Liver (tissue), 3 donors: Measurements from ENCODE around the gene CADPS.

ENCODE experiments used
- FOXA2 ChIP-seq: IDR thresholded peaks from 2 replicates; pipeline ENCODE4 v1.6.1; 2016; ENCODE audit warnings: antibody characterized with exemption
- JUND ChIP-seq, 2 donors: IDR thresholded peaks; 2 replicates each; pipeline ENCODE4 v1.6.1; 2016; ENCODE audit warnings: antibody characterized with exemption in 2 of 2
- NR2F2 ChIP-seq: IDR thresholded peaks from 2 replicates; pipeline ENCODE4 v1.6.1; 2016; ENCODE audit warnings: antibody characterized with exemption
- RAD21 ChIP-seq, 2 donors: IDR thresholded peaks; 2 replicates each; pipeline ENCODE4 v1.6.1; 2016; ENCODE audit warnings: antibody characterized with exemption in 2 of 2, mild to moderate bottlenecking in 2 of 2
- SP1 ChIP-seq: IDR thresholded peaks from 2 replicates; pipeline ENCODE4 v1.6.1; 2018; ENCODE audit warnings: antibody characterized with exemption, mild to moderate bottlenecking
- TAF1 ChIP-seq: conservative IDR thresholded peaks from 2 replicates; pipeline ENCODE4 v1.6.1; 2016; ENCODE audit warnings: antibody characterized with exemption, mild to moderate bottlenecking
- TF ChIP-seq, protein P1 (sequence below): IDR thresholded peaks from 2 replicates; pipeline ENCODE4 v1.6.1; 2016; ENCODE audit warnings: antibody characterized with exemption, mild to moderate bottlenecking
- TF ChIP-seq, protein P2 (sequence below): fragments of 150-350 bp; IDR thresholded peaks from 2 replicates; pipeline ENCODE4 v1.5.1; 2017; ENCODE audit warnings: improper control_type of control experiment, low read depth, low read length; ENCODE audit not compliant: missing input control
- TF ChIP-seq, protein P3 (sequence below): IDR thresholded peaks from 2 replicates; pipeline ENCODE4 v1.6.1; 2016; ENCODE audit warnings: antibody characterized with exemption
- TF ChIP-seq, protein P4 (sequence below): IDR thresholded peaks from 2 replicates; pipeline ENCODE4 v1.6.1; 2016; ENCODE audit warnings: antibody characterized with exemption
- donor health status: healthy.
- donor health status: healthy.

DNA sequence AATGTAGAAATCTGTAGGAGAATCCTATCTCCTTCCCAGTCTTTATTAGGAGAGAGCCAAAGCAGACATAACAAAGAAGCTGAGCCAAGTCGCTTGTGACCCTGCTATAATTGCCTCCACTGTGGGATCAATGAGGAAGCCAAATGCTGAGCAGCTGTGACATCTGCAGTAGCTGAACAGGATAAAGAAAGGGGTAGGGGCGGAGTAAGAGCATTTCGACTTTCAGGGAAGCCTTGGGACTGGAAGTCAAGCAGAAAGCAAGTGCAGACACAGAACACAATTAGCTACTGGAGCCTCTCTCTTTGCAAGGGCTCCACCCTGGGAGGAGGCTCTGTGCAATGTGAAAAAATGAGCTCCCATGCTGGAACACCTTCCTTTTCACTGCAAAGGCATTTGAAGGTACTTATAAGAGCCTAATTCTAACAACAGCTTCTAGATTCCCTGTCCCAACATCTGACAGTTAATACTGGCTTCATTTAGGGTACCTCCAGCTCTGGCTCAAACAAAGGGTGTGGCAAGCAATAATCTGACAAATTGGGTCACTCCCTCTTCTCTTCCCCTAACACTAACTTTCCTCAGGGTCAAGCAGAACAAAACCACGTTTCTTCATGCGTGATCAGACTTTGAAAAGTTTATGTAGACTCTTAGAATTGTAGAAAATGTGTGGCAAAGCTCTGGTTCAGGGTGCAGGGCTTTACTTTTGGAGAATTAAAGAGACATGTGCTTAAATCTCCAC lies 166.4 kb downstream of the CADPS start:
- TF ChIP-seq, protein P1, sequence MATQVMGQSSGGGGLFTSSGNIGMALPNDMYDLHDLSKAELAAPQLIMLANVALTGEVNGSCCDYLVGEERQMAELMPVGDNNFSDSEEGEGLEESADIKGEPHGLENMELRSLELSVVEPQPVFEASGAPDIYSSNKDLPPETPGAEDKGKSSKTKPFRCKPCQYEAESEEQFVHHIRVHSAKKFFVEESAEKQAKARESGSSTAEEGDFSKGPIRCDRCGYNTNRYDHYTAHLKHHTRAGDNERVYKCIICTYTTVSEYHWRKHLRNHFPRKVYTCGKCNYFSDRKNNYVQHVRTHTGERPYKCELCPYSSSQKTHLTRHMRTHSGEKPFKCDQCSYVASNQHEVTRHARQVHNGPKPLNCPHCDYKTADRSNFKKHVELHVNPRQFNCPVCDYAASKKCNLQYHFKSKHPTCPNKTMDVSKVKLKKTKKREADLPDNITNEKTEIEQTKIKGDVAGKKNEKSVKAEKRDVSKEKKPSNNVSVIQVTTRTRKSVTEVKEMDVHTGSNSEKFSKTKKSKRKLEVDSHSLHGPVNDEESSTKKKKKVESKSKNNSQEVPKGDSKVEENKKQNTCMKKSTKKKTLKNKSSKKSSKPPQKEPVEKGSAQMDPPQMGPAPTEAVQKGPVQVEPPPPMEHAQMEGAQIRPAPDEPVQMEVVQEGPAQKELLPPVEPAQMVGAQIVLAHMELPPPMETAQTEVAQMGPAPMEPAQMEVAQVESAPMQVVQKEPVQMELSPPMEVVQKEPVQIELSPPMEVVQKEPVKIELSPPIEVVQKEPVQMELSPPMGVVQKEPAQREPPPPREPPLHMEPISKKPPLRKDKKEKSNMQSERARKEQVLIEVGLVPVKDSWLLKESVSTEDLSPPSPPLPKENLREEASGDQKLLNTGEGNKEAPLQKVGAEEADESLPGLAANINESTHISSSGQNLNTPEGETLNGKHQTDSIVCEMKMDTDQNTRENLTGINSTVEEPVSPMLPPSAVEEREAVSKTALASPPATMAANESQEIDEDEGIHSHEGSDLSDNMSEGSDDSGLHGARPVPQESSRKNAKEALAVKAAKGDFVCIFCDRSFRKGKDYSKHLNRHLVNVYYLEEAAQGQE: no peak
- TF ChIP-seq, protein P2, sequence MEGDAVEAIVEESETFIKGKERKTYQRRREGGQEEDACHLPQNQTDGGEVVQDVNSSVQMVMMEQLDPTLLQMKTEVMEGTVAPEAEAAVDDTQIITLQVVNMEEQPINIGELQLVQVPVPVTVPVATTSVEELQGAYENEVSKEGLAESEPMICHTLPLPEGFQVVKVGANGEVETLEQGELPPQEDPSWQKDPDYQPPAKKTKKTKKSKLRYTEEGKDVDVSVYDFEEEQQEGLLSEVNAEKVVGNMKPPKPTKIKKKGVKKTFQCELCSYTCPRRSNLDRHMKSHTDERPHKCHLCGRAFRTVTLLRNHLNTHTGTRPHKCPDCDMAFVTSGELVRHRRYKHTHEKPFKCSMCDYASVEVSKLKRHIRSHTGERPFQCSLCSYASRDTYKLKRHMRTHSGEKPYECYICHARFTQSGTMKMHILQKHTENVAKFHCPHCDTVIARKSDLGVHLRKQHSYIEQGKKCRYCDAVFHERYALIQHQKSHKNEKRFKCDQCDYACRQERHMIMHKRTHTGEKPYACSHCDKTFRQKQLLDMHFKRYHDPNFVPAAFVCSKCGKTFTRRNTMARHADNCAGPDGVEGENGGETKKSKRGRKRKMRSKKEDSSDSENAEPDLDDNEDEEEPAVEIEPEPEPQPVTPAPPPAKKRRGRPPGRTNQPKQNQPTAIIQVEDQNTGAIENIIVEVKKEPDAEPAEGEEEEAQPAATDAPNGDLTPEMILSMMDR: no peak
- TF ChIP-seq RAD21 (IDR thresholded peaks at IDR 0.05): no peak
- TF ChIP-seq SP1: no peak
- TF ChIP-seq, protein P3, sequence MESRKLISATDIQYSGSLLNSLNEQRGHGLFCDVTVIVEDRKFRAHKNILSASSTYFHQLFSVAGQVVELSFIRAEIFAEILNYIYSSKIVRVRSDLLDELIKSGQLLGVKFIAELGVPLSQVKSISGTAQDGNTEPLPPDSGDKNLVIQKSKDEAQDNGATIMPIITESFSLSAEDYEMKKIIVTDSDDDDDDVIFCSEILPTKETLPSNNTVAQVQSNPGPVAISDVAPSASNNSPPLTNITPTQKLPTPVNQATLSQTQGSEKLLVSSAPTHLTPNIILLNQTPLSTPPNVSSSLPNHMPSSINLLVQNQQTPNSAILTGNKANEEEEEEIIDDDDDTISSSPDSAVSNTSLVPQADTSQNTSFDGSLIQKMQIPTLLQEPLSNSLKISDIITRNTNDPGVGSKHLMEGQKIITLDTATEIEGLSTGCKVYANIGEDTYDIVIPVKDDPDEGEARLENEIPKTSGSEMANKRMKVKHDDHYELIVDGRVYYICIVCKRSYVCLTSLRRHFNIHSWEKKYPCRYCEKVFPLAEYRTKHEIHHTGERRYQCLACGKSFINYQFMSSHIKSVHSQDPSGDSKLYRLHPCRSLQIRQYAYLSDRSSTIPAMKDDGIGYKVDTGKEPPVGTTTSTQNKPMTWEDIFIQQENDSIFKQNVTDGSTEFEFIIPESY: no peak
- no peak for TF ChIP-seq JUND (IDR thresholded peaks at IDR 0.05)
- TF ChIP-seq, protein P4, sequence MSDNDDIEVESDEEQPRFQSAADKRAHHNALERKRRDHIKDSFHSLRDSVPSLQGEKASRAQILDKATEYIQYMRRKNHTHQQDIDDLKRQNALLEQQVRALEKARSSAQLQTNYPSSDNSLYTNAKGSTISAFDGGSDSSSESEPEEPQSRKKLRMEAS: no peak
- TF ChIP-seq FOXA2: no peak
- TF ChIP-seq TAF1: no peak
- no peak for TF ChIP-seq NR2F2
